Measurements from ENCODE around the gene CROCC. TPM values are rescaled to one million over a fixed set of nuclear protein-coding genes. Genes with fewer than 3 reads are reported as not detected.

CROCC gene
- 12.3 and 18.9 TPM in 2 replicates for total RNA-seq

GRCh38 chr1:16921391-16922185, at the start of gene CROCC:
TSS of gene CROCC (plus strand) at chr1:16921931. CDS start at chr1:16922019, 88 bp downstream.

GRCh38 chr1:16895598-16896315, 26.0 kb upstream of the CROCC start, which contains the start of gene RNU1-2:
TSS of gene RNU1-2 (plus strand) at chr1:16895980.

GRCh38 chr1:16980473-16981268, 58.9 kb downstream of the CROCC start, which contains the start of gene MFAP2:
TSS of gene MFAP2 (minus strand) at chr1:16980620. CDS start at chr1:16978273, 2,347 bp downstream.

GRCh38 chr1:17011439-17012307, 89.9 kb downstream of the CROCC start, which contains the start of gene ATP13A2:
TSS of gene ATP13A2 (minus strand) at chr1:17011928. CDS start at chr1:17011738, 190 bp downstream.

Other genes with a start within 250 kb of the CROCC start
- 2,685 and 5,329 TPM in 2 replicates for gene RNU1-4, start 181.4 kb upstream of the CROCC start, total RNA-seq
- gene RNU1-2, start 26.0 kb upstream of the CROCC start, total RNA-seq, result 2,685 and 5,329 TPM in 2 replicates
- gene MFAP2, start 58.7 kb downstream of the CROCC start, total RNA-seq, result 19.5 and 26.9 TPM in 2 replicates
- gene ATP13A2, start 90.0 kb downstream of the CROCC start, total RNA-seq, result 44.9 and 81.9 TPM in 2 replicates
- 144 and 147 TPM in 2 replicates for gene SDHB, start 132.1 kb downstream of the CROCC start, total RNA-seq
- gene PADI2, start 197.5 kb downstream of the CROCC start, total RNA-seq, result 0.09 TPM in 1 of 2 replicates, not detected in the other

Measured in endothelial cell of coronary artery (primary cell).